Measurements from ENCODE around the gene STXBP5L.
A peak's percentile ranks its signal among the peaks of the same experiment; 100 is the strongest.
"Not testable (repeated sequence)": the region's sequence is repeated elsewhere in the genome, so short reads cannot be mapped to it uniquely, and the experiment has no call there.

Gene STXBP5L

DNA sequence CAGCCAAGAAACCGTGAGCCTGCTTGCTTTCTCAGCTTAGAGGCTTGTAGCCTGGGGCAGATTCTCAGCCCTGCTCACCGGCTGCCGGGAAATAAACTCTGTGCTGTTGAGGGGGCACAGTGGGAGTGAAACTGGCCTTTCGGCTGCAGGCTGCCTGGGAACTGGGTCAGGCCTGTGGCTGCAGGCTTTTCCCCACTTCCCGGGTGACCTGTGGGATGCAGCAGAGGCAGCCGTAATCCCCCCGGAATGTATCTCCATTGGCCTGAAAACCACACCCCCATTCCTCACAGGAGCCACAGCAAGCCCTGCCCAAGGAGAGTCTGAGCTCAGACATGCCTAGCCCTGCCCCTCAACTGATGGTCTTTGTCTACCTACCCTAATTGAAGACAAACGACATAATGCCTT, 110.9 kb downstream of the STXBP5L start:
- DNase-seq (ENCODE audit: low spot score) = peak; percentile 3

DNA sequence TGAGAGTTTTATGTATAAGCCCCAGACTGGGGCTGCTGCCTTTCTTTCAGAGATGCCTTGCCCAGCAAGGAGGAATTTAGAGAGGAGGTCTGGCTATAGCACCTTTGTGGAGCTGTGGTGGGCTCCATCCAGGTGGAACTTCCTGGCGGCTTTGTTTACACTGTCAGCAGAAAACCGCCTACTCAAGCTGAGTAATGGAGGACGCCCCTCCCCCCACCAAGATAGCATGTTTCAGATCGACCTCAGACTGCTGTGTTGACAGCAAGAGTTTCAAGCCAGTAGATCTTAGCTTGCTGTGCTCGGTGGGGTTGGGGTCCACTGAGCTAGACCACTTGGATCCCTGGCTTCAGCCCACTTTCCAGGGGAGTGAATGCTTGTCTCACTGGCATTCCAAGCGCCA, 155.6 kb downstream of the STXBP5L start:
- DNase-seq (ENCODE audit: low spot score) = no peak

DNA sequence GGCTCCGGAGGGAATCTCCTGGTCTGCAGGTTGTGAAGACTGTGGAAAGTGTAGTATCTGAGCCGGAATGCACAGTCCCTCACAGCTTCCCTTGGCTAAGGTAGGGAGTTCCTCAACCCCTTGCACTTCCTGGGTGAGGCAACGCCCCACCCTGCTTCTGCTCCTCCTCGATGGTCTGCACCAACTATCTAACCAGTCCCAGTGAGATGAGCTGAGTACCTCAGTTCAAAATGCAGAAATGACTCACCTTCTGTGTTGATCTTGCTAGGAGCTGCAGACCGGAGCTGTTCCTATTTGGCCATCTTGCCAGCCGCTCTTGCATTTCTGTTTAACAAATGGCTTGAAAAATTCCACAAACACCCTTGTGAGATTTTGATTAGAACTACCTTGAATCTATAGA, 156.1 kb downstream of the STXBP5L start:
- DNase-seq (ENCODE audit: low spot score) = no peak

DNA sequence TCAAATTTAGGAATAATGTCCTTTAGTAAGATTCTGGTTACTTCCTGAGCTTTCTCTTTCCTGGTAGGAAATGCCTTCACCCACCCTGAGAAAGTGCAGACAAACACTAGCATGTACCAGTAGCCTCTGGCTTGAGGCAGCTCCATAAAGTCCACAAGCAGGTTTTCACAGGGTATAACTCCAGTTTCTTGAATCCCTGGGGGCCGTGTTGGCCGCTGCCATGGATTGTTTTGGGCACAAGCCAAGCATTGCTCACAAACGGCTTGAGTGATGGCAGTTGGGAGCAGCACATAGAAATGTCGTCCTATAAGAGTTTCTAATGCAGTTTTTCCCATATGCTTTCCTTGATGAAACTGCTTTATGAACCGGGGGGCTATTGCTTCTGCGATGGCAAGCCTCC, 164.1 kb downstream of the STXBP5L start:
- DNase-seq (ENCODE audit: low spot score) = no peak

DNA sequence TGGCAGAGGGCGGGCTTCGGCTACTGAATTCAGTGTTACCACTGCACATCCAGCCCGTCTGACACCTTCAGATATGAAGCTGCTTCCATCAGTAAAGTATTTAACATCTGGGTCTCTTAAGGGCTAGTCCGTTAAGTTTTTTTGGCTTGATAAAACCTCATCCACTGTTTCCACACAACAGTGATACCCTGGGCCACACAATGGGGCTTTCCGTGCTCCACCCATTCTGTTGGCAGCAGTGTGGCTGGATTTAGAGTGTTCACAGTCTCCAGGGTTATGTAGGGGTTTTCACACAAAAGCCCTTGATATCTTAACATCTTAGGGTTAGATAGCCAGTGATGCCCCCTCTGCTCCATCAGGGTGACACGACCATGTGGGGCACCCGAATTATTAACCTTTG, 165.0 kb downstream of the STXBP5L start:
- DNase-seq (ENCODE audit: low spot score) = no peak

DNA sequence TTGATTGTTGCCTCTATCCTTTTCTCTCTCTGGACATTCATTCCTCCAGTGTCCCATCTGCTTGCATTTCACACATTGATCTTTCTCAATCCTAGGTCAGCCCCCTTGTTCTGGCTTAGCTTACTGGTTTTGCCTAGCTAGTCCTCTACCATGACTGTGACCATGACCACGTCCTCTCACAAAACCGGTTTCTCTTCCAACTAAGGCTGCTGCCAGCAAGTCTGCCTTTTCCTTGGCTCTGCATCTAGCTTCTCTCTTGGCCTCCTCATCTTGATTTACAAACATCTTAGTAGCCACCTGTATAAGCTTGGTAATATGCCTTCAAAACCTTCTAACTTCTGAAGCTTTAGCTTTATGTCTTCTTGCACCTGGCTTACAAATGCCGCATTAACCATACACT, 167.2 kb downstream of the STXBP5L start:
- no peak for DNase-seq (ENCODE audit: low spot score)

DNA sequence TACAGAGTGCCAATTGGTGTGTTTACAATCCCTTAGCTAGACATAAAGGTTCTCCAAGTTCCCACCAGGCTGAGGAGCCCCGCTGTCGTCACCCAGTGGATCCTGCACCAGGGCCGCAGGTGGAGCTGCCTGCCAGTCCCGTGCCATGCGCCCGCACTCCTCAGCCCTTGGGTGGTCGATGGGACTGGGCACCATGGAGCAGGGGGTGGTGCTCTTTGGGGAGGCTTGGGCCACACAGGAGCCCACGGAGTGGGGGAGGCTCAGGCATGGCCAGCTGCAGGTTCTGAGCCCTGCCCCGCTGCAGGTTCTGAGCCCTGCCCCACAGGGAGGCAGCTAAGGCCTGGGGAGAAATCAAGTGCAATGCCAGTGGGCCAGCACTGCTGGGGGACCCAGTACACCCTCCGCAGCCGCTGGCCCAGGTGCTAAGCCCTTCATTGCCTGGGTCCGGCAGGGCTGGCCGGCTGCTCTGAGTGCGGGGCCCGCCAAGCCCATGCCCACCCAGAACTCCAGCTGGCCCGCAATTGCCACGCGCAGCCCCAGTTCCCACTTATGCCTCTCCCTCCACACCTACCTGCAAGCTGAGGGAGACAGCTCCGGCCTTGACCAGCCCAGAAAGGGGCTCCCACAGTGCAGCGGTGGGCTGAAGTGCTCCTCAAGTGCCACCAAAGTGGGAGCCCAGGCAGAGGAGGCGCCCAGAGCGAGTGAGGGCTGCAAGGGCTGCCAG, 170.5 kb downstream of the STXBP5L start:
- DNase-seq (ENCODE audit: low spot score) = not testable (repeated sequence)

DNA sequence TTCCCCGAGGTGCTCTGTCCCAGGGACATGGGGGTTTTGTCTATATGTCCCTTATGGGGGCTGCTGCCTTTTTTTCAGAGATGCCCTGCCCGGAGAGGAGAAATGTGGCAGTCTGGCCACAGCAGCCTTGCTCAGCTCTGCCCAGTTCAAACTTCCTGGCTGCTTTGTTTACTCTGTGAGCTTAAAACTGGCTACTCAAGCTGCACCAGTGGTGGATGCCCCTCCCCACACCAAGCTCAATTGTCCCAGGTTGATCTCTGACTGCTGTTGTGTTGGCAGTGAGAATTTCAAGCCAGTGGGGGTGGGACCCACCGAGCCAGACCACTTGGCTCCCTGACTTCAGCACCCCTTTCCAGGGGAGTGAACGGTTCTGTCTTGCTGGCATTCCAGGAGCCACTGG, 188.9 kb downstream of the STXBP5L start:
- DNase-seq (ENCODE audit: low spot score) = no peak

DNA sequence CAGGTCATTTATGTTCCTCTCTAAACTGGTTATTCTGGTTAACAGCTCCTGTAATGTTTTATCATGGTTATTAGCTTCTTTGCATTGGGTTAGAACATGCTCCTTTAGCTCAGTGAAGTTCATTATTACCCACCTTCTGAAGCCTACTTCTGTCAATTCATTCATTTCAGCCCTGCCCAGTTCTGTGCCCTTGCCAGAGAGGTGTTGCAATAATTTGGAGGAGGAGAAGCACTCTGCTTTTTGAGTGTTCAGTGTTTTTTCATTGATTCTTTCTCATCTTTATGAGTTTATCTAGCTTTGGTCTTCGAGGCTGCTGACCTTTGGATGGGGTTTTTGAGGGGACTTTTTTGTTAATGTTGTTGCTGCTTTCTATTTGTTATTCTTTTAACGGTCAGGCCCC, 203.1 kb downstream of the STXBP5L start:
- not testable (repeated sequence) for DNase-seq (ENCODE audit: low spot score)

DNA sequence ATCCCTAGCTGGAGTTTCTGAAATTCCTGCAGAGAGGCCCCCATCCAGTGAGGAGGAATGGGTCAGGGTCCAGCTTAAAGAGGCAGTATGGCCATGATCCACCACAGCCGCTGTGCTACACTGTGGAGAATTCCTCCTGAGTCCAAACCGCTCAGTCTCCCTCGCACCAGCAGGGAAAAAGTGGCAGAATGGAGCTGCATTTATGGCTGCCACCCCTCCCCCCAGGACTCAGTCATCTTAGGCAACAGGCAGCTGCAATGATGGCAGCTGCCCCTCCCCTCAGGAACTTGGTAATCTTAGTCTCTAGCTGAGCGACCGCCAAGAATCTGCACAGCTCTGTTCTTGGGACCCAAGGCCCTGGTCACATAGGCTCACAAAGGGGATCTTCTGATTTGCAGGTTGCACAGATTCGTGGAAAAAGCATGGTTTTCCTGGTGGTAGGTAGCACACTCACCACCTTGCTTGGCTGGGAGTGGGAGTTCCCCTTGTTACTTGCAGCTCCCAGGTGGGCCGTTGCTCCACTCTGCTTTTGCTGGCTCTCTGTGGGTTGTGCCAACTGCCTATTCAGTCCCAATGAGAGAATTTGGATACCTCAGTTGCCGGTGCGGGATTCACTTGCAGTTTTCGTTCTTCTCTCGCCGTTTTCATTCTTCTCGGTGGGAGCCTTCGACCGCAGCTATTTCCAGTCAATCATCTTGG, 204.1 kb downstream of the STXBP5L start:
- DNase-seq (ENCODE audit: low spot score) = peak; percentile 42

DNA sequence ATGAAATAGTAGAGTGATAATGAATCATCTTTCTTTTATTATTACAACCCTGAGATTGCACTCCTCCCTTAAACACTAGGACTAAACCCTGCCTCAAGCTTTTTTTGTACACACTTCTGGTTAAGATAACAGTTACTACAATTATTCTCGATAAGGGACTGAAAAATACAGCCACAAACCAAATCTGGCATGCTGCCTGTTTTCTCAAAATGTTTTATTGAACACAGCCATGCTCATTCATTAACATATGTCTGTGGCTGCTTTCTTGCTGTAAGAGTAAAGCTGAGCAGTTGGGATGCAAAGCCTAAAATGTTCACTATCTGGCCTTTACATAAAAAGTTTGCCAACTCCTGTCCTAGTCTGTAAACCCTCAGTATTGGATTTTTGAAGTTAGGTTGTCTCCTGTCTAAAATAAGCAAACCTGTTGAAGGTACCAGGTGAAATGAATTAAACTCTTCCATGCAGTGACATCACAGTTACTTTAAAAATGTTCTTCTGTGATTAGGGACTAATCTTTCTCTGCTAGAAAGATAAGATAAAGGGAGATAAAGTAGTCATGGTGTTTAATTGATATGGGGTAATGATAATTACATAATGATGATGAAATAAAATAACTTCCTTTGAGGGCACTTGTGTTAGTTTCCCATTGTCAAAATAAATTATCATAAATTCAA, 218.2 kb downstream of the STXBP5L start:
- DNase-seq (ENCODE audit: low spot score) = no peak

DNA sequence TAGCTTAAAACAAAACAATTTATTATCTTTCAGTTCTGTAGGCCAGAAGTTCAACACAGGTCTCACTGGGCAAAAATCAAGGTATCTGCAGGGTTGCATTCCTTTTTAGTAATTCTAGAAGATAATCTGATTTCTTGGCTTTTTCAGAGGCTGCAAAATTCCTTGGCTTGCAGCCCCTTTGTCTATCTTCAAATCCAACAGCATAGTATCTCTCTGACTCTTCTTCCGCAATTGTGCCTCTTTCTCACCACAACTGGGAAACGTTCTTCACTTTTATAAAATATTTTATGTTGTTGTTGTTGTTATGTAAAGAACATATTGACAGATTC, 218.7 kb downstream of the STXBP5L start:
- no peak for DNase-seq (ENCODE audit: low spot score)

DNA sequence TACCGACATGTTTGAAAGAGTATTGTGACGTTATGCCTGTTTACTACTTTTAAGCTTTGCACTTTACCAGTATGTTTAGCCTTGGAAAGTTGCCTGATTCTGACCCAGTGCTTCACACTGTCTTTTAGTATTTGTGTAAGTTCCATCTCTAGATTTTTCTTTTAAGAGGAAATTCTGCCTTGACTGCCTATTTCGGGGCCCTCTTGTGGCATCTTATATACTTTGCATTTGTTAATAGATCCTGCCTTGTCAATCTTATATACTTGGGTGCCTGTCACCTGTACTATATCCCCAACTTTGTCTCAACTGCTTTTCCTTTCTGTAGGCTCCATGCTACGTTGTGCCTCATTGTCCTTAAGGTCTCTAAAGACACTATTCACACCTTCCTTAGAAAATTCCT, 244.6 kb downstream of the STXBP5L start:
- DNase-seq (ENCODE audit: low spot score) = no peak

DNA sequence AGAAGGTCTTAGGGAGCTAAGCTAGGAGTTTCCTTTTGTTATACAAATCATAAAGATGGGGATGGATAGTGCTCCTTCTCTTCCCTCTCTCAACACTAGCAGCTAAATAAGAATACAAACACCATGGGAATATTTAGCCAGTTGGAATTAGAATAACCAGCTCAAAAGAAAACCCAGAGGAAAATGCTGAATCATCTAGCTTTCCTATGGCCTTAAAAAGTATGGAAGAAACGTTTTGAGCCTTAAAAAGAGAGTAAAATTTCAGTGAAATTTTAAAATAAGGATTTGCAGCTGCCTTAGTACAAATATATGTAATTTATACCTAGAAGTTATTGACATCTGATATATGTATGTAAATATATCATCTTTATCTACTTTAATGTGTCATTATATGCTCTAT, 245.8 kb downstream of the STXBP5L start:
- DNase-seq (ENCODE audit: low spot score) = no peak

DNA sequence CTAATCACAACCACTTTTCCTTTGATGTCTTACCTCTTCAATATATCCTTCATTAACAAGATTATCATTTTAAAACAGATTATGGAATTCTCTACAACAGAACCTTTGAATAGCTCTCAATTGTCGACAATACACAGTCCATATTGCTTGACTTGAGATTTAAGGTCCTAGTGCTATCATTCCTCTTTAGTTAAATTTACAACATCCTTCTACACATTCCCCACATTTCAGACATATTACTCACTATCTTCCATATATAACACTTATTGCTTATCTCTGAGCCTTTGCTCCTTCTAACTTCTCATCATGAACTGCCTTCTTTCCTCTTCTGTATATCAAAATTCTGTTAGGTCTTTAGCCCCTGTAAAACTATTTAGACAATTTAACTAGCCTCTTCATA, 247.0 kb downstream of the STXBP5L start:
- no peak for DNase-seq (ENCODE audit: low spot score)

DNA sequence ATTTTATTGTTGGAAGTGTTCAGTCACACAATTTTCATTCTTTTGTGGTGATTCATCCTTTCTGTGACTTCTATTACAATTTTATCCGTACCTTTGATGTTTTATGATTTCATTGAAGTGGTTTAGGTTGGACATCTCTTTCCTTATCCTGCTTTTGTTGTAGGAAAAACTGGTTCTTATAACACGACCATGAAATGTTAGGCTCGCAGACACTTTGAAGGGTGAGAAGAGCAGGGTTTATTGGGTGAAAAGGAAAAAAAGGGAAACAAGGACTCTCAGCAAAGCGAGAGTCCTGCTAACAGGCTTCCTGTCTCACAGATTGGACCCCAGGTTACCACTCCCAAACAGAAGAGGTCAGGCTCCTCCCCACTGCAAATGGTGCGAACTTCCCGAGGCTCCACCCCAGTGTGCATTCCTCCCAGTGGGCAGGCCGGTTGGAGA, 257.4 kb downstream of the STXBP5L start:
- peak; percentile 12 for DNase-seq (ENCODE audit: low spot score)

DNA sequence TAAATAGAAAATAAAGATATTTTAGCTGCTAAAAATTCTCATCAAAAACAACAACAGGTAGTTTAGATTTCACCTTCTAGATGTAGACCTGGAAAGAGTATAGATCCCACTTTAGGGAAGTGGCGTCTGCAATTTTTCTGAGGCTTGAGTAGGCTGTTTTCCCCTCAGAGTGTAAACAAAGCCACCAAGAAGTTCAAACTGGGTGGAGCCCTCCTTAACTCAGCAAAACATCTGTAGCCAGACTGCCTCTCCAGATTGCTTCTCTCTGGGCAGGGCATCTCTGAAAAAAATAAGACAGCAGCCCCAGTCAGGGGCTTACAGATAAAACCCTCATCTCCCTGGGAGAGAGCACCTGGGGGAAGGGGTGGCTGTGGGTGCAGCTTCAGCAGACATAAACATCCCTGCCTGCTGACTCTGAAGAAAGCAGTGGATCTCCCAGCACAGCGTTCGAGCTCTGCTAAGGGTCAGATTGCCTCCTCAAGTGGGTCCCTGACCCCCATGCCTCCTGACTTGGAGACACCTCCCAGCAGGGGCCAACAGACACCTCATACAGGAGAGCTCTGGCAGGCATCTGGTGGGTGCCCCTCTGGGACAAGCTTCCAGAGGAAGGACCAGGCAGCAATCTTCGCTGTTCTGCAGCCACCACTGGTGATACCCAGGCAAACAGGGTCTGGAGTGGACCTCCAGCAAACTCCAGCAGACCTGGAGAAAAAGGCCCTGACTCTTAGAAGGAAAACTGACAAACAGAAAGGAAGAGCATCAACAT, 259.6 kb downstream of the STXBP5L start:
- no peak for DNase-seq (ENCODE audit: low spot score)

DNA sequence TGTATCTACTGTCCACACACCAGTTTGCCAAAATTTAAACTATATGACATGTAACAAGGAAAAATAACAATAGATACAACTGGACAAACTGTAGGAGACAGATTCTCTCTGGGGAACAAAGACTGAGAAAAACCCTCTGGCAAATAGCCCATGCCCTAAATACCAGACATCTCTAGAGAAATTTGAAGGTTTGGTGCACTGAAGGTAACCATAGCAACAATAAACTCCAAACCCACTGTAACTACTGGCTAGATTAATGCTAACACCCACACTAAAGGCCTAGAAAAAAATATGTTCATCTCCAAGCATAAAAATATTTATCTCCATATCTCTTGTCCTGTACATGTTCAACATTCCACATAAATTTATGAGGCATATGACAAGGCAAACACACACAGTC, 267.1 kb downstream of the STXBP5L start:
- DNase-seq (ENCODE audit: low spot score) = no peak

DNA sequence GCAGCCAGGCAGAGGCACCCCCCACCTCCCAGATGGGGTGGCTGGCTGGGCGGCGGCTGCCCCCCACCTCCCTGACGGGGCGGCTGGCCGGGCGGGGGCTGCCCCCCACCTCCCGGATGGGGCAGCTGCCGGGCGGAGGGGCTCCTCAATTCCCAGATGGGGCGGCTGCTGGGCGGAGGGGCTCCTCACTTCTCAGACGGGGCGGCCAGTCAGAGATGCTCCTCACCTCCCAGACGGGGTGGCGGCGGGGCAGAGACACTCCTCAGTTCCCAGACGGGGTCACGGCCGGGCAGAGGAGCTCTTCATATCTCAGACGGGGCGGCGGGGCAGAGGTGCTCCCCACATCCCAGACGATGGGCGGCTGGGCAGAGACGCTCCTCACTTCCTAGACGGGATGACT, 282.6 kb downstream of the STXBP5L start:
- DNase-seq (ENCODE audit: low spot score) = not testable (repeated sequence)

DNA sequence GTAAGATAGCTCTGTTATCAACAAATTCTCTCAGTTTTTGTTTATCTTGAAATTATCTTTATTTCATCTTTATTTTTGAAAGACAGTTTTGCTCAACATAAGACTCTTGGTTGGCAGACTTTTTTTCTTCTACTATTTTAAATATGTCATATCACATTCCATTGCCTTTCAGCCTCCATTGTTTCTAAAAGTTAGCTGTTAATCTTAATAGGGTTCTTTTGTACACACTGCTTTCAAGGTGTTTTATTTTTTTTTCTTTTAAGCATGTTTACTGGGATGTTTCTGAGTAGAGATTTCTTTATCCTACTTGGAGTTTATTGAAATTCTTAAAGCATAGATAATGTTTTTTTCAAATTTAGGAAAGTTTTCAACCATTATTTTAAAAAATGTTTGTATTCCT, 294.6 kb downstream of the STXBP5L start:
- no peak for DNase-seq (ENCODE audit: low spot score)

DNA sequence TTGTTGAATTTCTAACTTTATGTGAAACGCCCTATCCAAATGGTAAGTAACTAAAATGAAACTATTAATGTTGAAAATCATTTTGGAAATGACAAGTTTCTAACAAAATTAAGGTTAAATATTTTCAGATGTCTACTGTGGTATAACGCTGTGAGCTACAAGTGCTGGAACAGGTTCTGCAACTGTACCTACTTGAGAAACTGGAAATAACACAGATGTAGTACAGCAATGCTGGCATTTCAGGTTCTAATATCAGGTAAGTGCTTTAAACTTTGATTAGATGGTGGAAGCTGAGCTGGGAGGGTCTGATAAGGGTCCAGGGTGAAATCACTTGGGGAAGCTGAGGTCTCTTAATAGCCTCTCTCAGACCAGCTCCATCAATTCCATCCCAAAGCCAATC, 315.1 kb downstream of the STXBP5L start:
- DNase-seq (ENCODE audit: low spot score) = no peak

DNA sequence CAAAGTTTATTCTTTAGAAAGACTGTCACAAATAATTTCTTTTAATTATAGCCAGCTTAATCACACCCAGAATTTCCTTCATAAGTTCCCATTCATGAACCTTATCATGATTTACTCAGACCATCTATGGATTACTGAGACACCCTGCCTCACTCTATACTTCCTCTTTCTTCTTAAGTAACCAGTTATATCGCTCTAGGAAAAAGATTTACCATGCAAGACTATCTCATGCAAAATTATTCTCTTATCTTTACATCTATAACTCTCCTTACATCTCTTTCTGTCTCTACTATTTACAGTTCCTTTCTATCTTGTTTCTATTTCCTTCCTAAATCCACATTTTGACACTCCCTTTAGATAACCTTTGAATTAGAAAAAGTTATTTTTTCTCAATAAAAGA, 321.0 kb downstream of the STXBP5L start:
- DNase-seq (ENCODE audit: low spot score) = no peak

DNA sequence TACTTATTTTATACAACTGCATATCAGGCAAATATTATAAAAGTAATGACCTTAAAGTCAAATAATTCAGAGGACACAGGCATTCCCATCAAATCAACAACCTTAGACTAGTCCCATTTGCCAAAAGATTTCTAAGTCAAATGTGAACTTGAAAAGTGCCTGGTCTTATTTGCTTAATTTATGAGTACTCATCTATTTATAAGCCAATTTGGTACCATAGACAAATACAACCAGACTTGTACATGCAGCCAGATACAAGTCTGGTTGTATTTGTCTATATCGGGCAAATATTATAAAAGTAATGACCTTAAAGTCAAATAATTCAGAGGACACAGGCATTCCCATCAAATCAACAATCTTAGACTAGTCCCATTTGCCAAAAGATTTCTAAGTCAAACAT, 322.2 kb downstream of the STXBP5L start:
- DNase-seq (ENCODE audit: low spot score) = not testable (repeated sequence)

Data from iPS-NIHi11 (cell line).